Measurements from ENCODE around the gene ANKRD18A. TPM values are rescaled to one million over a fixed set of nuclear protein-coding genes. Genes with fewer than 3 reads are reported as not detected.
"Not testable (repeated sequence)": the region's sequence is repeated elsewhere in the genome, so short reads cannot be mapped to it uniquely, and the experiment has no call there.

The ANKRD18A gene
- total and polyA plus RNA-seq, 2 of the 13 experiments (the other 11 are each of a cell fraction or from before 2014, with no cell fraction given): 5.9 to 7.6 TPM

- in situ Hi-C loops (cut with HindIII; ENCODE audit: extremely low pct_ligation_motif_present, low pct_unique_long_range_greater_than_20kb); POLR2A ChIA-PET: not testable (repeated sequence)
These were observed 73.8 kb downstream of the ANKRD18A start for GRCh38 chr9:38546497-38547163.

DNA sequence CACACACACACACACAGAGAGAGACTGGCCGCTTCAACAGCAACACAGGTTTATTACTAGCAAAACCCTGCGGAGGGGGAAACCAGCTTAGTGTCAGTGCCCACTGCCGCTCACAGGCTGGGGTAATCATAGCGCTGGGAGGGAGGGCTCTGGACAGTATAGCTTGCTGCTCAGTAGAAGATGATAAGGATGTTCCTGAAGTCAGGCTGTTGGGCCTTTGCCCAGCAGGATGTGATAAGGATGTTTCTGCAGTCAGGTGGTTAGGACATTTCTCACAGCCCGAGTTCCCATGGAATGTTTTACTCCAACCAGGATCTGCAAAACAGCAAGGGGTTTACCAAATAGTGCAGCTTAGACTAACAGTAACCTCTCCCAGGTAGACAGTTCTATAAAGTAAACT is 79.9 kb downstream of the ANKRD18A start:
- BruUV-seq (replicated peaks); ATAC-seq; H3K9ac ChIP-seq (ENCODE audit: insufficient read depth, low read depth, low read length); H3K27ac ChIP-seq (ENCODE audit: extremely low read length, insufficient read depth, low read length); in situ Hi-C loops (cut with HindIII; ENCODE audit: extremely low pct_ligation_motif_present, low pct_unique_long_range_greater_than_20kb); H3K27me3 ChIP-seq (ENCODE audit: control insufficient read depth in 1 of 2, insufficient read depth in 2 of 2, low read length in 2 of 2); H3K79me2 ChIP-seq (ENCODE audit: insufficient read depth, low read length); H3K9me3 ChIP-seq (ENCODE audit: low read length); H3K4me3 ChIP-seq (replicated peaks in 1 of 3; ENCODE audit: insufficient read depth in 1 of 3, low read depth in 2 of 3, low read length in 3 of 3); H4K20me1 ChIP-seq (ENCODE audit: insufficient read depth, low read length); H2AFZ ChIP-seq (ENCODE audit: low read length); POLR2A ChIA-PET; FAIRE-seq; H3K4me2 ChIP-seq (ENCODE audit: low read depth, low read length); H3K4me1 ChIP-seq (ENCODE audit: insufficient read depth, low read length); intact Hi-C loops (cut with micrococcal nuclease; ENCODE audit: unreplicated experiment); H3K36me3 ChIP-seq (replicated peaks in 1 of 2; ENCODE audit: control insufficient read depth in 1 of 2, insufficient read depth in 2 of 2, low read length in 2 of 2); DNase-seq (ENCODE audit: low spot score); CTCF ChIA-PET (ENCODE audit: low intra/inter-chr PET ratio, low total read pairs): not testable (repeated sequence)
- 83% methylated on average over 4 of the region's 5 CpGs for WGBS (ENCODE audit: low lambda C conversion rate)

More at GRCh38 chr9:38546497-38547163, 73.8 kb downstream of the ANKRD18A start:
- H3K9me3 ChIP-seq (ENCODE audit: low read length); H4K20me1 ChIP-seq (ENCODE audit: insufficient read depth, low read length); ATAC-seq; DNase-seq (ENCODE audit: low spot score); H3K27me3 ChIP-seq (ENCODE audit: control insufficient read depth in 1 of 2, insufficient read depth in 2 of 2, low read length in 2 of 2); H3K4me1 ChIP-seq (ENCODE audit: insufficient read depth, low read length); H3K27ac ChIP-seq (ENCODE audit: extremely low read length, insufficient read depth, low read length); intact Hi-C loops (cut with micrococcal nuclease; ENCODE audit: unreplicated experiment); CTCF ChIA-PET (ENCODE audit: low intra/inter-chr PET ratio, low total read pairs); BruUV-seq (replicated peaks); H3K4me3 ChIP-seq (replicated peaks in 1 of 3; ENCODE audit: insufficient read depth in 1 of 3, low read depth in 2 of 3, low read length in 3 of 3); H3K9ac ChIP-seq (ENCODE audit: insufficient read depth, low read depth, low read length); H3K4me2 ChIP-seq (ENCODE audit: low read depth, low read length); FAIRE-seq; H2AFZ ChIP-seq (ENCODE audit: low read length); H3K36me3 ChIP-seq (replicated peaks in 1 of 2; ENCODE audit: control insufficient read depth in 1 of 2, insufficient read depth in 2 of 2, low read length in 2 of 2); H3K79me2 ChIP-seq (ENCODE audit: insufficient read depth, low read length): not testable (repeated sequence)
- WGBS (ENCODE audit: low lambda C conversion rate): 100% methylated on average over 1 of the region's 2 CpGs

DNA sequence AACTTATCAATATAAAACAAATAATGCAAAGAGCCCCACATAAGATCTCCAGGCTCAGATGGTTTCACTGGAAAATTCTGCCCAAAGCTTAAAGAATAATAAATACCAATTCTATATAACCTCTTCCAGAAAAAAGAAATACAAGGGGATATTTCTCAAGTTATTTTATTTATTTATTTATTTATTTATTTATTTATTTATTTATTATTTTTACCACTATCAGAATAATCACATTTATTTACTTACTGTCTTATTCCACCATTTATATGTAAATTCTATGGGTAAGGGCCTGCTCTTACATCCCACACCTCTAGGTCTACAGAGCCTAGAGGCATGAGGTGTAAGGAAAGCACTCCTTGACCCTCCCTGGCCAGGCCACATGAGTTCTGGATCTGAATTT is 91.1 kb downstream of the ANKRD18A start:
- H3K9ac ChIP-seq (ENCODE audit: insufficient read depth, low read depth, low read length): no peak overlapping the region
- intact Hi-C loops (cut with micrococcal nuclease; ENCODE audit: unreplicated experiment) (no loop called here), in situ Hi-C loops (cut with HindIII; ENCODE audit: extremely low pct_ligation_motif_present, low pct_unique_long_range_greater_than_20kb) (no loop called here)
- ATAC-seq (no peak), DNase-seq (ENCODE audit: low spot score) (no peak), FAIRE-seq (no peak)
- no peak overlapping the region for H3K27ac ChIP-seq (ENCODE audit: extremely low read length, insufficient read depth, low read length)
- POLR2A ChIA-PET: no interaction called here
- no TSS peak for BruUV-seq (replicated peaks)
- H4K20me1 ChIP-seq (ENCODE audit: insufficient read depth, low read length): no peaks in the 10 kb centered on the region
- no peaks in the 10 kb centered on the region for H3K36me3 ChIP-seq (replicated peaks in 1 of 2; ENCODE audit: control insufficient read depth in 1 of 2, insufficient read depth in 2 of 2, low read length in 2 of 2)
- TF ChIP-seq, protein P1, sequence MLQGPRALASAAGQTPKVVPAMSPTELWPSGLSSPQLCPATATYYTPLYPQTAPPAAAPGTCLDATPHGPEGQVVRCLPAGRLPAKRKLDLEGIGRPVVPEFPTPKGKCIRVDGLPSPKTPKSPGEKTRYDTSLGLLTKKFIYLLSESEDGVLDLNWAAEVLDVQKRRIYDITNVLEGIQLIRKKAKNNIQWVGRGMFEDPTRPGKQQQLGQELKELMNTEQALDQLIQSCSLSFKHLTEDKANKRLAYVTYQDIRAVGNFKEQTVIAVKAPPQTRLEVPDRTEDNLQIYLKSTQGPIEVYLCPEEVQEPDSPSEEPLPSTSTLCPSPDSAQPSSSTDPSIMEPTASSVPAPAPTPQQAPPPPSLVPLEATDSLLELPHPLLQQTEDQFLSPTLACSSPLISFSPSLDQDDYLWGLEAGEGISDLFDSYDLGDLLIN (CRISPR knock-in tag; IDR thresholded peaks at IDR 0.05; ENCODE audit: borderline replicate concordance): no peak
- TF ChIP-seq, protein P2, sequence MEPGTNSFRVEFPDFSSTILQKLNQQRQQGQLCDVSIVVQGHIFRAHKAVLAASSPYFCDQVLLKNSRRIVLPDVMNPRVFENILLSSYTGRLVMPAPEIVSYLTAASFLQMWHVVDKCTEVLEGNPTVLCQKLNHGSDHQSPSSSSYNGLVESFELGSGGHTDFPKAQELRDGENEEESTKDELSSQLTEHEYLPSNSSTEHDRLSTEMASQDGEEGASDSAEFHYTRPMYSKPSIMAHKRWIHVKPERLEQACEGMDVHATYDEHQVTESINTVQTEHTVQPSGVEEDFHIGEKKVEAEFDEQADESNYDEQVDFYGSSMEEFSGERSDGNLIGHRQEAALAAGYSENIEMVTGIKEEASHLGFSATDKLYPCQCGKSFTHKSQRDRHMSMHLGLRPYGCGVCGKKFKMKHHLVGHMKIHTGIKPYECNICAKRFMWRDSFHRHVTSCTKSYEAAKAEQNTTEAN (CRISPR knock-in tag; conservative IDR thresholded peaks at IDR 0.05): no peak
- TF ChIP-seq ZNF709 (CRISPR knock-in tag; IDR thresholded peaks at IDR 0.05): no peak
- H2AFZ ChIP-seq (ENCODE audit: low read length): no peak overlapping the region
- no peaks in the 10 kb centered on the region; a peak in 1 of 5 replicates for H3K27me3 ChIP-seq (ENCODE audit: control insufficient read depth in 1 of 2, insufficient read depth in 2 of 2, low read length in 2 of 2)
- CTCF ChIA-PET (ENCODE audit: low intra/inter-chr PET ratio, low total read pairs): no interaction called here
- H3K4me1 ChIP-seq (ENCODE audit: insufficient read depth, low read length): peaks cover 15% of the 10 kb centered on the region
- no peak overlapping the region for H3K4me2 ChIP-seq (ENCODE audit: low read depth, low read length)
- no peak overlapping the region for H3K4me3 ChIP-seq (replicated peaks in 1 of 3; ENCODE audit: insufficient read depth in 1 of 3, low read depth in 2 of 3, low read length in 3 of 3)
- no peaks in the 10 kb centered on the region for H3K79me2 ChIP-seq (ENCODE audit: insufficient read depth, low read length)
- no peaks in the 10 kb centered on the region for H3K9me3 ChIP-seq (ENCODE audit: low read length)
